OCI-LY3 (cell line): ENCODE data around the gene OPCML.

ENCODE experiments used
- H2AFZ ChIP-seq: fragments of 200-600, 300-600 bp; shearing (Covaris generic); 2 replicates; pipeline ENCODE4 v1.6.0; 2014; ENCODE audit warnings: antibody characterized with exemption, low read depth, low read length
- H3K27ac ChIP-seq: fragments of 200-600, 300-600 bp; sonication (generic); 2 replicates; pipeline ENCODE4 v1.5.1; 2014; ENCODE audit warnings: mild to moderate bottlenecking, low read length, moderate library complexity, mixed read lengths
- H3K27me3 ChIP-seq: fragments of 200-600, 300-600 bp; sonication (generic); 2 replicates; pipeline ENCODE4 v1.6.1; 2014; ENCODE audit warnings: low read depth, low read length, mixed read lengths
- H3K36me3 ChIP-seq: fragments of 200-600, 300-600 bp; sonication (generic); replicated peaks from 2 replicates; pipeline ENCODE3; 2014; ENCODE audit warnings: low read depth, low read length, mixed read lengths
- H3K4me1 ChIP-seq: fragments of 300-600, 200-600 bp; sonication (generic); 2 replicates; pipeline ENCODE4 v1.6.1; 2014; ENCODE audit warnings: low read length, mixed read lengths
- H3K4me2 ChIP-seq: fragments of 200-600, 300-600 bp; sonication (generic); 2 replicates; pipeline ENCODE4 v1.6.1; 2014; ENCODE audit warnings: low read length, mixed read lengths
- H3K4me3 ChIP-seq: fragments of 300-600, 200-600 bp; sonication (generic); 2 replicates; pipeline ENCODE4 v1.5.1; 2014; ENCODE audit warnings: antibody characterized with exemption, mild to moderate bottlenecking, low read length, moderate library complexity
- H3K79me2 ChIP-seq: fragments of 300-600, 200-600 bp; shearing (Covaris generic); 2 replicates; pipeline ENCODE4 v1.6.1; 2014; ENCODE audit warnings: mild to moderate bottlenecking, low read length, mixed read lengths
- H3K9ac ChIP-seq: fragments of 300-600, 200-600 bp; shearing (Covaris generic); 2 replicates; pipeline ENCODE4 v1.6.0; 2014; ENCODE audit warnings: mild to moderate bottlenecking, low read length, moderate library complexity
- H3K9me3 ChIP-seq: fragments of 200-600, 300-600 bp; shearing (Covaris generic); 2 replicates; pipeline ENCODE4 v1.6.1; 2014; ENCODE audit warnings: low read length, mixed read lengths; ENCODE audit not compliant: insufficient read depth
- H4K20me1 ChIP-seq: fragments of 200-600, 300-600 bp; sonication (generic); 2 replicates; pipeline ENCODE4 v1.6.1; 2016; ENCODE audit warnings: low read length, mixed read lengths; ENCODE audit not compliant: insufficient read depth
- EZH2phosphoT487 ChIP-seq: fragments of 200-600 bp; shearing (Covaris generic); IDR thresholded peaks from 2 replicates; pipeline ENCODE4 v1.6.1; 2018; ENCODE audit warnings: antibody characterized with exemption, mixed run types, low read depth
- TF ChIP-seq, protein P1 (sequence below): fragments of 200-600, 300-600 bp; sonication (generic); IDR thresholded peaks from 2 replicates; pipeline ENCODE4 v1.5.1; 2014; ENCODE audit warnings: antibody characterized with exemption, low read length, low read depth

Gene OPCML

GRCh38 chr11:132981131-132981956, 551.0 kb downstream of the OPCML start:
- H3K27ac ChIP-seq = no peak overlapping the region
- H3K79me2 ChIP-seq = no peaks in the 10 kb centered on the region
- H3K9me3 ChIP-seq = no peaks in the 10 kb centered on the region
- no peak overlapping the region for H3K9ac ChIP-seq
- no peak overlapping the region for H3K4me2 ChIP-seq
- H3K36me3 ChIP-seq = no peaks in the 10 kb centered on the region
- H4K20me1 ChIP-seq = no peaks in the 10 kb centered on the region
- no peak for TF ChIP-seq EZH2phosphoT487
- TF ChIP-seq, protein P1, sequence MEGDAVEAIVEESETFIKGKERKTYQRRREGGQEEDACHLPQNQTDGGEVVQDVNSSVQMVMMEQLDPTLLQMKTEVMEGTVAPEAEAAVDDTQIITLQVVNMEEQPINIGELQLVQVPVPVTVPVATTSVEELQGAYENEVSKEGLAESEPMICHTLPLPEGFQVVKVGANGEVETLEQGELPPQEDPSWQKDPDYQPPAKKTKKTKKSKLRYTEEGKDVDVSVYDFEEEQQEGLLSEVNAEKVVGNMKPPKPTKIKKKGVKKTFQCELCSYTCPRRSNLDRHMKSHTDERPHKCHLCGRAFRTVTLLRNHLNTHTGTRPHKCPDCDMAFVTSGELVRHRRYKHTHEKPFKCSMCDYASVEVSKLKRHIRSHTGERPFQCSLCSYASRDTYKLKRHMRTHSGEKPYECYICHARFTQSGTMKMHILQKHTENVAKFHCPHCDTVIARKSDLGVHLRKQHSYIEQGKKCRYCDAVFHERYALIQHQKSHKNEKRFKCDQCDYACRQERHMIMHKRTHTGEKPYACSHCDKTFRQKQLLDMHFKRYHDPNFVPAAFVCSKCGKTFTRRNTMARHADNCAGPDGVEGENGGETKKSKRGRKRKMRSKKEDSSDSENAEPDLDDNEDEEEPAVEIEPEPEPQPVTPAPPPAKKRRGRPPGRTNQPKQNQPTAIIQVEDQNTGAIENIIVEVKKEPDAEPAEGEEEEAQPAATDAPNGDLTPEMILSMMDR = no peak
- no peaks in the 10 kb centered on the region for H3K4me1 ChIP-seq
- H3K27me3 ChIP-seq = no peaks in the 10 kb centered on the region
- H3K4me3 ChIP-seq = no peak overlapping the region
- H2AFZ ChIP-seq = no peak overlapping the region

DNA sequence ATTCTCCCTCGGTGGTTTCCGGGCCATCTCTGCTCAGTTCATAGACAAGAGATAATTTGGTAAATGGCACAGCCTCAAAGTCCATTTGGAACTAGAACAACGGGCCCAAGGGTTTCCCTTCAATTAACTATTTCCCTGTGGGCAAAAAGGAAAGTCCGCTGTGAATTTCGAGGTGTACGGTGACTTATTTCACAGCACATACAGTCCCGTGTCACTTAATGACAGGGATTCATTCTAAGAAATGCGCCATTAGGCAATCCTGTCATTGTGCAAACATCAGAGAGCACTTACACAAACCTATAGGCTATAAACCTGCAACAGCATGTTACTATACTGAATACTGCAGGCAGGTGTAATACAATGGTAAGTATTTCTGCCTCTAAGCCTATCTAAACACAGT, 551.6 kb downstream of the OPCML start:
- Histone ChIP-seq H3K27me3 (no peaks in the 10 kb centered on the region), H3K79me2 (no peaks in the 10 kb centered on the region), H3K4me2 (no peak overlapping the region), H3K36me3 (no peaks in the 10 kb centered on the region), H3K4me3 (no peak overlapping the region), H3K4me1 (no peaks in the 10 kb centered on the region), H3K9ac (no peak overlapping the region), H4K20me1 (no peaks in the 10 kb centered on the region), H3K27ac (no peak overlapping the region), H3K9me3 (no peaks in the 10 kb centered on the region), H2AFZ (no peak overlapping the region)
- TF ChIP-seq, protein P1 = no peak
- TF ChIP-seq EZH2phosphoT487 = no peak

DNA sequence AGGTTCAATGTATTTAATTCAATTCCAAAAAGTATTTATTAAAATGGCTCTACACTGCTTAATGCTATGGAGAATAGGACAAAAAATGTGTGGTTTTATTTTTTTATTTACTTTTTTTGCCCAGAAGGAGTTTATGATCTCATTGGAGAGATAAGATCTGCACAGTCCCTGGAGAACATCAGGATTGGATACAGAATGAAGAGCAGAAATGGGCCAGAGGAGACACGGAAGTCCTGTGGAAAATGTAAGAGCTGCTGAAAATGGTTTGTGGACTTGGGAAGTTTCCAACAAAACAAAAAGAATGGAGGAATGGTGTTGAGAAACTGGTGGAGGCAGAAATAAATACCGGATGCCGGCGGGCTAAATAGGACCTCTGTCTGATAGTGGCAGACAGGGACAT, 554.6 kb downstream of the OPCML start:
- no peak overlapping the region for H3K27ac ChIP-seq
- H3K4me1 ChIP-seq = no peaks in the 10 kb centered on the region
- H3K4me3 ChIP-seq = no peak overlapping the region
- no peak overlapping the region for H3K4me2 ChIP-seq
- H2AFZ ChIP-seq = no peak overlapping the region
- H3K36me3 ChIP-seq = no peaks in the 10 kb centered on the region
- H3K9ac ChIP-seq = no peak overlapping the region
- no peaks in the 10 kb centered on the region for H3K9me3 ChIP-seq
- no peaks in the 10 kb centered on the region for H4K20me1 ChIP-seq
- TF ChIP-seq, protein P1 = no peak
- no peak for TF ChIP-seq EZH2phosphoT487
- H3K79me2 ChIP-seq = no peaks in the 10 kb centered on the region
- no peaks in the 10 kb centered on the region for H3K27me3 ChIP-seq

GRCh38 chr11:132977241-132977640, 555.1 kb downstream of the OPCML start:
- H3K4me1 ChIP-seq = no peaks in the 10 kb centered on the region
- no peak overlapping the region for H2AFZ ChIP-seq
- H3K4me2 ChIP-seq = no peak overlapping the region
- no peak overlapping the region for H3K27ac ChIP-seq
- H3K79me2 ChIP-seq = no peaks in the 10 kb centered on the region
- no peaks in the 10 kb centered on the region for H3K27me3 ChIP-seq
- no peaks in the 10 kb centered on the region for H3K9me3 ChIP-seq
- H3K9ac ChIP-seq = no peak overlapping the region
- no peak for TF ChIP-seq EZH2phosphoT487
- TF ChIP-seq, protein P1 = no peak
- no peak overlapping the region for H3K4me3 ChIP-seq
- no peaks in the 10 kb centered on the region for H3K36me3 ChIP-seq
- H4K20me1 ChIP-seq = no peaks in the 10 kb centered on the region
